ENCODE data around the gene TMEM164.
A peak's percentile ranks its signal among the peaks of the same experiment; 100 is the strongest.

The TMEM164 gene

GRCh38 chrX:110086916-110087484 is 84.1 kb downstream of the TMEM164 start:
- Histone ChIP-seq H2AFZ (ENCODE audit: insufficient read depth, low read length, poor library complexity) (no peak overlapping the region), H4K8ac (ENCODE audit: low read depth, low read length) (no peak overlapping the region)

DNA sequence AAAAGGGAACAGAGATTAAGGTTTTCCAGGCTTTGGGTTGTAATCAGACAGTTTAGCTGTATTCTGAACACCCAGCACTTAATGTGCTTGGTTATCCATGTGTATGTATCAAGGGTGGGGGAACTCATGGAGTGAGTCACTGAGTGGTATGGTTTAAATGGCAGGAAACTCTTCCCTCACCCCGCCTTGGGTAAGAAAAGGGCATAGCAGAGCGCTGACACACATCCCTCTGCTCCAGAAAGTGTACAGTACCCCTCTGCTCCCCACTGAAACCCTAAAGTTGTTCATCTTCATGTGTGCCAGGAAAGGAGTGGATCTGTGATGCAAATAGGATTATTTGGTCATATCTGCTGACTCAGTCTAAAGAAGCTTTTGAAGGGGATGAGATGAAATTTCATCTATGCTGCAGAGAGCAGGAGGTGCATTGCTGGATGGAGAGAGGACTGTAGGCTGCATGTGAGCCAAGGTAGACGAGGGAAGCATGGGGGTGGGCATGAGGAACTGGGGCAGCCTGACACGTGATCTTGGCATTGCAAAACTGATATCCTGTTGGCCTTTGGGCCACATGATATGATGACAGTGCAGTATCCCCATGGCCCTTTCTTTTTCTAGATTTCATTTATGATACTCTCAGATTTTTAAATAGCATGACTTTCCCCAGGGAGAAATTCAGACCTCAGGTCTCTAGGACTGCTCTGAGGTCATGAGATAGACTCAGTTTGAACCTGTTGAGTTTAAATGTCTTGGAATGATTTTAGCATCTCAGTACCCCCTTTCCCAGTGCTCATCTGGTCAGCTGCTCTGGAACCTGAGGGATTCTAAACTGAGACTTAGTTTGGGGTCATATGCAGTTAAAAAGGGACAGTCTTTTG is 84.8 kb downstream of the TMEM164 start:
- no peaks in the 10 kb centered on the region for H3K9me3 ChIP-seq (ENCODE audit: insufficient read depth, low read depth, low read length)
- no peaks in the 10 kb centered on the region for H3K27me3 ChIP-seq (ENCODE audit: insufficient read depth, low read length)
- no peaks in the 10 kb centered on the region for H3K36me3 ChIP-seq (ENCODE audit: control insufficient read depth in 1 of 2, insufficient read depth in 2 of 2, low read length in 2 of 2)
- H3K14ac ChIP-seq (ENCODE audit: low read length): no peak overlapping the region
- no peak overlapping the region for H2AFZ ChIP-seq (ENCODE audit: insufficient read depth, low read length, poor library complexity)
- no peak overlapping the region for H4K91ac ChIP-seq (ENCODE audit: low read depth, low read length)
- no CpG with 5 or more reads among the region's 4 CpGs for WGBS (ENCODE audit: extremely low coverage, insufficient coverage, insufficient read length)
- H3K79me2 ChIP-seq (ENCODE audit: control insufficient read depth, insufficient read depth, low read length, poor library complexity): no peaks in the 10 kb centered on the region
- no peak overlapping the region for H4K8ac ChIP-seq (ENCODE audit: low read depth, low read length)
- H3K9ac ChIP-seq (ENCODE audit: low read length): no peak overlapping the region
- peak in 1 of 2 donors; percentile 21 for DNase-seq
- H3K18ac ChIP-seq (ENCODE audit: low read length): no peak overlapping the region
- H3K4ac ChIP-seq (ENCODE audit: low read depth, low read length): no peak overlapping the region
- H2BK5ac ChIP-seq (ENCODE audit: low read depth, low read length, poor library complexity): no peak overlapping the region
- H3K23ac ChIP-seq (ENCODE audit: low read length): no peak overlapping the region
- H3K27ac ChIP-seq (ENCODE audit: low read depth, low read length): peak overlapping the region; percentile 20
- peaks cover 0 to 5% of the 10 kb centered on the region in 2 experiments for H3K4me1 ChIP-seq (ENCODE audit: control insufficient read depth in 1 of 2, insufficient read depth in 2 of 2, low read length in 2 of 2)
- no peak overlapping the region for H3K4me3 ChIP-seq (ENCODE audit: low read depth, low read length)
- no peak overlapping the region for H2BK12ac ChIP-seq (ENCODE audit: low read length)
- no peak overlapping the region for H4K12ac ChIP-seq (ENCODE audit: low read depth, low read length)
- no peak overlapping the region for H2AK5ac ChIP-seq (ENCODE audit: low read length)
- H3K4me2 ChIP-seq (ENCODE audit: low read length): no peak overlapping the region
- no peak overlapping the region for H2BK120ac ChIP-seq (ENCODE audit: insufficient read depth, low read length, poor library complexity)
- no peaks in the 10 kb centered on the region for H3K79me1 ChIP-seq (ENCODE audit: low read length)

More at GRCh38 chrX:110086916-110087484, 84.1 kb downstream of the TMEM164 start:
- H2AK5ac ChIP-seq (ENCODE audit: low read length): no peak overlapping the region
- no peak overlapping the region for H4K12ac ChIP-seq (ENCODE audit: low read depth, low read length)
- H3K27me3 ChIP-seq (ENCODE audit: insufficient read depth, low read length): no peaks in the 10 kb centered on the region
- peak overlapping the region; percentile 20 for H3K27ac ChIP-seq (ENCODE audit: low read depth, low read length)
- H3K4me1 ChIP-seq (ENCODE audit: control insufficient read depth in 1 of 2, insufficient read depth in 2 of 2, low read length in 2 of 2): peaks cover 0 to 5% of the 10 kb centered on the region in 2 experiments
- DNase-seq: peak; percentile 41 to 75
- H4K91ac ChIP-seq (ENCODE audit: low read depth, low read length): no peak overlapping the region
- H3K18ac ChIP-seq (ENCODE audit: low read length): no peak overlapping the region
- H3K4me2 ChIP-seq (ENCODE audit: low read length): no peak overlapping the region
- no peak overlapping the region for H3K23ac ChIP-seq (ENCODE audit: low read length)
- no peak overlapping the region for H3K4ac ChIP-seq (ENCODE audit: low read depth, low read length)
- H2BK5ac ChIP-seq (ENCODE audit: low read depth, low read length, poor library complexity): no peak overlapping the region
- no peaks in the 10 kb centered on the region for H3K9me3 ChIP-seq (ENCODE audit: insufficient read depth, low read depth, low read length)
- H3K36me3 ChIP-seq (ENCODE audit: control insufficient read depth in 1 of 2, insufficient read depth in 2 of 2, low read length in 2 of 2): no peaks in the 10 kb centered on the region
- H3K4me3 ChIP-seq (ENCODE audit: low read depth, low read length): no peak overlapping the region
- H3K14ac ChIP-seq (ENCODE audit: low read length): no peak overlapping the region
- no peak overlapping the region for H2BK12ac ChIP-seq (ENCODE audit: low read length)
- no peak overlapping the region for H3K9ac ChIP-seq (ENCODE audit: low read length)
- no peaks in the 10 kb centered on the region for H3K79me1 ChIP-seq (ENCODE audit: low read length)
- H2BK120ac ChIP-seq (ENCODE audit: insufficient read depth, low read length, poor library complexity): no peak overlapping the region
- no CpG with 5 or more reads among the region's 2 CpGs for WGBS (ENCODE audit: extremely low coverage, insufficient coverage, insufficient read length)
- H3K79me2 ChIP-seq (ENCODE audit: control insufficient read depth, insufficient read depth, low read length, poor library complexity): no peaks in the 10 kb centered on the region

DNA sequence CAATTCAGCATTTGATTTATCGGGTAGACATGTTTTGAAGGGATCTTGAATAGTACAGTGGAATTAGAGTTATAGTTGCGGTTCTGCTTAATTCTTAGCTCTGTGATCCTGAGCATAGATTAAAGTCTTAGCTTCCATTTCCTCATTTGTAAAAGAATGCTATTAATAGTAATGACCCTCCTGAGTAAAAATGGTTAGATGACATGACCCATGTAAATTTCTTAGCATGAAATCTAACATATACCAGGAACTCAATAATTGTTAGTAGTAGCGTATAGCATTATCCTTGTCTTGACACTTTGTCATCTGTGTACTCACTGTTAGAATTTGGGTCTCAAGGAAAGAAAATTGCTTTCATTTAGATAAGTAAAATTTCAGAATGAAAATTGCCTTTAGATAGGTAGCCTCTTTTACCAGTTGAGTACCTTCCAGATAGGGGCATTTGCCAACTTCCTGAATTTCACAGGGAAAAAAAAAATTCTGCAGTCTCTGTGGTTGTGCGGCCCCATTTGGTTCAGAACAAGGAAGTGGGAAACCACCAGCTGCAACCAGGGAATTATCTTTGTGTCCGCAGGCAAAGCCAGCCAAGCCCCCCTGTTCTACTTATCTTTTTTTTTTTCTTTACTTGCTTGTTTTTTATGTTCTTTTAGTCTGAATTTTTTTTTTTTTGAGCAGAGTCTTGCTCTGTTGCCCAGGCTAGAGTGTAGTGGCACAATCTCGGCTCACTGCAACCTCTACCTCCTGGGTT is 86.9 kb downstream of the TMEM164 start:
- H3K36me3 ChIP-seq (ENCODE audit: control insufficient read depth in 1 of 2, insufficient read depth in 2 of 2, low read length in 2 of 2): no peaks in the 10 kb centered on the region
- H2BK12ac ChIP-seq (ENCODE audit: low read length): no peak overlapping the region
- H3K79me2 ChIP-seq (ENCODE audit: control insufficient read depth, insufficient read depth, low read length, poor library complexity): no peaks in the 10 kb centered on the region
- H3K14ac ChIP-seq (ENCODE audit: low read length): no peak overlapping the region
- H3K18ac ChIP-seq (ENCODE audit: low read length): no peak overlapping the region
- no peak overlapping the region for H3K4me3 ChIP-seq (ENCODE audit: low read depth, low read length)
- H3K79me1 ChIP-seq (ENCODE audit: low read length): no peaks in the 10 kb centered on the region
- no peak overlapping the region for H3K23ac ChIP-seq (ENCODE audit: low read length)
- H4K12ac ChIP-seq (ENCODE audit: low read depth, low read length): no peak overlapping the region
- no peaks in the 10 kb centered on the region for H3K9me3 ChIP-seq (ENCODE audit: insufficient read depth, low read depth, low read length)
- no peak overlapping the region for H3K4ac ChIP-seq (ENCODE audit: low read depth, low read length)
- H2BK5ac ChIP-seq (ENCODE audit: low read depth, low read length, poor library complexity): no peak overlapping the region
- no peak overlapping the region for H4K91ac ChIP-seq (ENCODE audit: low read depth, low read length)
- DNase-seq: peak in 1 of 2 donors; percentile 18
- H3K27me3 ChIP-seq (ENCODE audit: insufficient read depth, low read length): no peaks in the 10 kb centered on the region
- no peak overlapping the region for H3K9ac ChIP-seq (ENCODE audit: low read length)
- no peak overlapping the region for H3K4me2 ChIP-seq (ENCODE audit: low read length)
- no peak overlapping the region for H2AK5ac ChIP-seq (ENCODE audit: low read length)
- no peak overlapping the region for H2AFZ ChIP-seq (ENCODE audit: insufficient read depth, low read length, poor library complexity)
- no CpG with 5 or more reads among the region's 6 CpGs for WGBS (ENCODE audit: extremely low coverage, insufficient coverage, insufficient read length)
- no peak overlapping the region for H4K8ac ChIP-seq (ENCODE audit: low read depth, low read length)
- no peak overlapping the region for H3K27ac ChIP-seq (ENCODE audit: low read depth, low read length)
- H2BK120ac ChIP-seq (ENCODE audit: insufficient read depth, low read length, poor library complexity): no peak overlapping the region
- H3K4me1 ChIP-seq (ENCODE audit: control insufficient read depth in 1 of 2, insufficient read depth in 2 of 2, low read length in 2 of 2): peaks cover 0 to 5% of the 10 kb centered on the region in 2 experiments

DNA sequence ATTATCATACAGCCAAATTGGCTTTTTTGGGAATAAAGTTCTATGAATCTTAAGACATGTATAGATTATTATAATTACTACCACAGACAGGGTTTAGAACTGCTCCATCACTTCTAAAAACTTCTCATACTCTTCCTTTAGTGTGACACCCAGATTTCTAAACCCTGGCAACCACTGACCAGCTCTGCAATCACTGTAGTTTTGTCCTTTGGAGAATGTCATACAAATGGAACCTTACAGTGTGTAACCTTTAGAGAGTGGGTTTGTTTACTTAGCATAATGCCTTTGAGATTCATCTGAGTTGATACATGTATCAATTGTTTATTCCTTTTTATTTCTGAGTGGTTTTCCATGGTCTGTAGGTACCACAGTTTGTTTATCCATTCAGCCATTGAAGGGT is 95.0 kb downstream of the TMEM164 start:
- Histone ChIP-seq H3K4me3 (ENCODE audit: low read depth, low read length) (no peak overlapping the region), H3K9me3 (ENCODE audit: insufficient read depth, low read depth, low read length) (no peaks in the 10 kb centered on the region), H3K23ac (ENCODE audit: low read length) (no peak overlapping the region), H2BK5ac (ENCODE audit: low read depth, low read length, poor library complexity) (no peak overlapping the region), H2BK120ac (ENCODE audit: insufficient read depth, low read length, poor library complexity) (no peak overlapping the region), H3K27me3 (ENCODE audit: insufficient read depth, low read length) (no peaks in the 10 kb centered on the region), H4K91ac (ENCODE audit: low read depth, low read length) (no peak overlapping the region), H3K36me3 (ENCODE audit: control insufficient read depth in 1 of 2, insufficient read depth in 2 of 2, low read length in 2 of 2) (no peaks in the 10 kb centered on the region), H3K4me1 (ENCODE audit: control insufficient read depth in 1 of 2, insufficient read depth in 2 of 2, low read length in 2 of 2) (no peaks in the 10 kb centered on the region), H3K9ac (ENCODE audit: low read length) (no peak overlapping the region), H2BK12ac (ENCODE audit: low read length) (no peak overlapping the region), H4K12ac (ENCODE audit: low read depth, low read length) (no peak overlapping the region), H4K8ac (ENCODE audit: low read depth, low read length) (no peak overlapping the region), H3K79me2 (ENCODE audit: control insufficient read depth, insufficient read depth, low read length, poor library complexity) (no peaks in the 10 kb centered on the region), H2AFZ (ENCODE audit: insufficient read depth, low read length, poor library complexity) (no peak overlapping the region), H3K4ac (ENCODE audit: low read depth, low read length) (no peak overlapping the region), H3K79me1 (ENCODE audit: low read length) (no peaks in the 10 kb centered on the region), H3K18ac (ENCODE audit: low read length) (no peak overlapping the region), H3K4me2 (ENCODE audit: low read length) (no peak overlapping the region), H2AK5ac (ENCODE audit: low read length) (no peak overlapping the region), H3K27ac (ENCODE audit: low read depth, low read length) (no peak overlapping the region), H3K14ac (ENCODE audit: low read length) (no peak overlapping the region)
- DNase-seq: no peak
